Endometrium (tissue), 2 donors: Measurements from ENCODE around the gene MRPL4.
"Not testable (repeated sequence)": the region's sequence is repeated elsewhere in the genome, so short reads cannot be mapped to it uniquely, and the experiment has no call there.

ENCODE experiments used
- FAIRE-seq: peaks from 2 replicates; lab custom pipeline; 2012; peaks lifted over from hg19 to GRCh38; lab: Jason Lieb, UNC
- donor health status: control.
- donor health status: control.

MRPL4 gene

GRCh38 chr19:10230173-10230860 lies 21.7 kb upstream of the MRPL4 start:
- FAIRE-seq: no peak

DNA sequence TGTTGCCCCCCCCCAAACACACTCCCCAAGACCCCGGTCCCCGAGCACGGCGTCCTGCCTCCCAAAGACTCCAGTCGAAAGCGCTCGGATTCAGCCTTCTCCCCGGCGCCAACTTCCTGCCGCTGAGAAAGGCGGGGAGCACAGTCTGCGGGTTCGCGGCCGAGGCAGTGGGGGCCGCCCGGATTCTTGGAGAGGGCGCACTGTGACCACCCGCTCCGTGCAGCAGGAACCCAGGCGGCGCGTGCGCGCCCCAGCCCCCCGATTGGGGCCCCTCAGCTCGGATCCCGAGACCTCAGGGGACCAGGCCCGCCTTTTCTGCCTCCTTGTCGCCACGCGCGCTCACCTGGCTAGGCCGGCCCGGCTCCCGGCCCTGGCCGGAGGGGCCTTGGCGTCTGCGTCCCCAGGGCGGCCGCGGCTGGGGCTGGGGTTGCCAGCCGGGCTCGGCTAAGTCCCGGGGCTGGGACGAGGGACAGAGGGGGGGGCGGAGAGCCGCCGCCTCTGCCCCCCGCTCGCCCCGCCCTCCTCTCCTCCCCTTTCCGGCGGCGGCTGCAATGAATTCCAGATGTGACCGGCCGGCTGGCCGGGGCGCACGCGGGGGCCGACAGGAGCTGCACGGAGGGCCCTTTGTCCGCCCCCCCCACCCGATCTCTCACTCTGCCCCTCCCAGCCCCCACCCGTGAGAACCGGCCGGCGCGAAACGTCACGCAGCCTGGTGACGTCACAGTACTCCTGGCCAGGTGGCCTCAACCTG lies 21.0 kb upstream of the MRPL4 start, which contains the start of gene S1PR2:
TSS of gene S1PR2 (minus strand) at position 471 of the 751 bp plus-strand sequence. CDS start 6,426 bp downstream, outside the sequence.
- no peak for FAIRE-seq

DNA sequence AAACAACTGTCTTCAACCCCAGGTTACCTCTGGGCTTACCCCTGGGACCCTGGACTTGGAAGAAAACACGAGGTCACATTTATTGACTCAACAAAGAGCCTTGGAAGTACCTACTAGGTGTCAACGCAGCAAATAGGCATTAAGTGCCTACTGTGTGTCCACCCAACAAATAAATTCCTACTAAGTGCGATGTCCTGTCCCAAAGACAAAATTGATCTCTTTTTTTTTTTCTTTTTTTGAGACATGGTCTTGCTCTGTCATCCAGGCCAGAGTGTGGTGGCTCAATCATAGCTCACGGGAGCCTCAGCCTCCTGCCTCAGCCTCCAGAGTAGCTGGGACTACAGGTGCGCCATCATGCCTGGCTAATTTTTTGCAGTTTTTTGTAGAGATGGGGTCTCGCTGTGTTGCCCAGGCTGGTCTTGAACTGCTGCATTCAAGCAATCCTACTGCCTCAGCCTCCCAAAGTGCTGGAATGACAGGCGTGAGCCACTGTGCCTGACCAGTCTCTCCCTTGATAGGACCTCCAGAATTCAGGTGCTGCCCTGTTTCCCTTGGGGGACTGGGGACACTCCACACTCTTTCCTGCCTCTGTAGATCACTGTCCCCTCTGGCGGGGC lies 20.3 kb upstream of the MRPL4 start:
- FAIRE-seq: no peak

- FAIRE-seq: no peak
These were observed 18.1 kb upstream of the MRPL4 start for GRCh38 chr19:10233946-10234345.

DNA sequence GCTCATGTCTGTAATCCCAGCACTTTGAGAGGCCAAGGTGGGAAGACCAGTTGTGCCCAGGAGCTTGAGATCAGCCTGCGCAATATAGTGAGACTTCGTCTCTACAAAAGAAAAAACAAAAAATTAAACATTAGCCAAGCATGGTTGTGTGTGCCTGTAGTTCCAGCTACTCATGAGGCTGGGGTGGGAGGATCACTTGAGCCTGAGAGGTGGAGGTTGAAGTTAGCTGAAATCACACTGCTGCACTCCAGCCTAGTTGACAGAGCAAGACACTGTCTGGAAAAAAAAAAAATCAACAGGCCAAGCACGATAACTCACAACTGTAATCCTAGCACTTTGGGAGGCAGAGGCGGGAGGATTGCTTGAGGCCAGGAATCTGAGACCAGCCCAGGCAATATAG lies 17.0 kb upstream of the MRPL4 start:
- no peak for FAIRE-seq

DNA sequence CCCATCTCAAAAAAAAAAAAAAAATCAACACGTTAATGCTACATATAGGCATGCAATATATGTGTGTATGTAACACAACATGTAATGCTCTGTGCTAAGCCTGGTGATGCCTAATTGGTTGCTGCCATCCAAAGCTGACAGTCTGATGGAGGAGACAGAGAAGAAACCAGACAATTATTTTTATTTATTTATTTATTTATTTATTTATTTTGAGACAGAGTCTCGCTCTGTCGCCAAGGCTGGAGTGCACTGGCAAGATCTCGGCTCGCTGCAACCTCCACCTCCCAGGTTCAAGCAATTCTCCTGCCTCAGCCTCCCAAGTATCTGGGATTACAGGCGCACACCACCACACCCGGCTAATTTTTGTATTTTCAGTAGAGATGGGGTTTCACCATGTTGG lies 16.6 kb upstream of the MRPL4 start:
- not testable (repeated sequence) for FAIRE-seq

DNA sequence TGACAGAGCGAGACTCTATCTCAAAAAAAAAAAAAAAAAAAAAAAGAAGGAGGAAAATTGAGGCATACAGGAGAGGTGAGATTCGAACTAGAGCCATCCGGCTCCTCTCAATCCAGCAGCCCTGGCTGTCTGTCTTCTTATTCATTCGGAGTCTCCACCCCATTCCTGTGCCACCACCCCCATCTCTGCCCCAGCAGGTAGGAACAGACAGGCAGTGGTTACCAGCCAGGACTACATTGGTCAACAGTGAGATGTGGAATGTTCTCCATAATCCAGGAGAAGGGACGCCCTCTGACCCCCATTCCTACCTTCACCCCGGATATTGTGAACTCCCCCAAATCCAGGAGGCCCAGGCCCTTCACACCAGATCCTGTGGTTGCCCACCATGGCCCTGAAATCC lies 14.3 kb upstream of the MRPL4 start:
- FAIRE-seq: no peak

GRCh38 chr19:10238172-10238783 lies 13.7 kb upstream of the MRPL4 start:
- FAIRE-seq: no peak

DNA sequence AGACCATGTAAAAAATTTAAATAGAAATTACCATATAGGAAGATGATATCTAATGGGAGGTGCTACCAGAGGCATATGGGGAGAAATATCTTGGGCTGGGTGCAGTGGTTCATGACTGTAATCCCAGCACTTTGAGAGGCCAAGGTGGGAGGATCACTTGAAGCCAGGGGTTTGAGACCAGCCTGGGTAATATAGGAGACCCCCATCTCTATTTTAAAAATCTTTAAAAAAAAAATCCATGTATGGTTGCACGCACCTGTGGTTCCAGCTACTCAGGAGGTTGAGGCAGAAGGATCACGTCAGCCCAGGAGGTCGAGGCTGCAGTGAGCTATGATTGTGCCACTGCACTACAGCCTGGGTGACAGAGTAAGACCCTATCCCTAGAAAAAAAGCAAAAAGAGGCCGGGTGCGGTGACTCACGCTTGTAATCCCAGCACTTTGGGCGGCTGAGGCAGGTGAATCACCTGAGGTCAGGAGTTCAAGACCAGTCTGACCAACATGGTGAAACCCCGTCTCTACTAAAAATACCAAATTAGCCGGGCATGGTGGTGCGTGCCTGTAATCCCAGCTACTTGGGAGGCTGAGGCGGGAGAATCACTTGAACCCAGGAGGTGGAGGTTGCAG lies 10.1 kb upstream of the MRPL4 start:
- not testable (repeated sequence) for FAIRE-seq

- FAIRE-seq: no peak
These were observed 8.4 kb upstream of the MRPL4 start for GRCh38 chr19:10243606-10244005.

- no peak for FAIRE-seq
These were observed 6.7 kb upstream of the MRPL4 start for GRCh38 chr19:10245189-10245939.

DNA sequence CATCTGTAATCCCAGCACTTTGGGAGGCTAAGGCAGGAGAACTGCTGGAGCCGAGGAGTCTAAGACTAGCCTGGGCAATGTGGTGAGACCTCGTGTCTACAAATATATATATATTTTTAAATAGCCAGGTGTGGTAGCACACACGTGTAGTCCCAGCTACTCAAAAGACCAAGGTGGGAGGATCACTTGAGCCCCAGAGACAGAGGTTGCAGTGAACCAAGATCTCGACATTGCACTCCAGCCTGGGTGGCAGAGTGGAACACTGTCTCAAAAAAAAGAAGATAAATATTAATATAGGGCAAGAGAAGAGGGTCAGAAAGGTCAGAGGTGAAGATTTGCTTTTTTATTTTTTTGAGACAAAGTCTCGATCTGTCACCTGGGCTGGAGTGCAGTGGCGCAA lies 5.5 kb upstream of the MRPL4 start:
- no peak for FAIRE-seq

- FAIRE-seq: no peak
These were observed 693 bp downstream of the MRPL4 start for GRCh38 chr19:10252707-10253106.

GRCh38 chr19:10254244-10254643 lies 2.2 kb downstream of the MRPL4 start:
- no peak for FAIRE-seq

- no peak for FAIRE-seq
These were observed 3.3 kb downstream of the MRPL4 start for GRCh38 chr19:10255358-10255757.

DNA sequence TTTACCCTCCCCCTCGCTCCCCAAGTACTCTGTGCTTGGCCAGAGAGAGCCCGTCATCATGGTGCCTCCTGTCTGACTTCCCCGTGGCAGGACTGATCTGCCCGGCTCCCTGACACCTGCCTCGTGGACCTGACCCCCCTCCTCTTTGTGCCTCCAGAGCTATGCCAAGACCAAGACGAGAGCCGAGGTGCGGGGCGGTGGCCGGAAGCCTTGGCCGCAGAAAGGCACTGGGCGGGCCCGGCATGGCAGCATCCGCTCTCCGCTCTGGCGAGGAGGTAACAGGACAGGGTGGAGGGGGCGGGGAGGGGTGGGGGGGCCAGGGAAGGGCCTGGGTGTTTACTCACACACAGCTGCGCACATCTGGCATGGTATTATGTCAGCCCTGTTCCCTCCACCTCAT lies 4.5 kb downstream of the MRPL4 start:
- FAIRE-seq: no peak

DNA sequence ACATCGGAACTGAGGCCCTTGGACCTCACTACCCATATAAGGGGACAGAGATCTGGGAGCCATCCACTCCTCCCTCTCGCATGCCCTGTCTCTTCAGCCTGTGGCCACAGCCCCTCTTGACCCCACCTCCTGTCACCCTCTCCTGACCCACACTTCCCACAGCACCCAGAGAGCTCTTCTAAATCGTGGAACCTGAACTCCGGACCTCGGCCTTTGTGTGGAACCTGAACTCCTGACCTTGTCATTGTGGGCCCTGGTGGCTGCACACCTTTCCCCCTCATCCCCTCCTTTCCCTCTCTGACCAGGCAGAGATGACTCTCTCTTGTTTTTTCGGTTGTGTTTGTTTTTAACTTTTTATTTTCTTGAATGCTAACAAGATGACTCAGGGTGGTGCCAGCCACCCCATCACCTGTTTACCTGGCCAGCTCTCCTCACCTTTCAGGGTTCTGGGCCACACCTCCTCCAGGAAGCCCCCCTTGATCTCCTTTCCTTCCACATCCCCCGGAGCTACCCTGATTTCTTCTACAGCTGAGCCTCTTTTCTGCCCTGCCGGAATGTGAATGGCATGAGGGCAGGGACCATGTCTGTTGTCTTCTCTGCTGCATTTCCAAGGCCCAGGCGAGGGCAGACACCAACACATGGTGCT lies 5.1 kb downstream of the MRPL4 start:
- FAIRE-seq: no peak

DNA sequence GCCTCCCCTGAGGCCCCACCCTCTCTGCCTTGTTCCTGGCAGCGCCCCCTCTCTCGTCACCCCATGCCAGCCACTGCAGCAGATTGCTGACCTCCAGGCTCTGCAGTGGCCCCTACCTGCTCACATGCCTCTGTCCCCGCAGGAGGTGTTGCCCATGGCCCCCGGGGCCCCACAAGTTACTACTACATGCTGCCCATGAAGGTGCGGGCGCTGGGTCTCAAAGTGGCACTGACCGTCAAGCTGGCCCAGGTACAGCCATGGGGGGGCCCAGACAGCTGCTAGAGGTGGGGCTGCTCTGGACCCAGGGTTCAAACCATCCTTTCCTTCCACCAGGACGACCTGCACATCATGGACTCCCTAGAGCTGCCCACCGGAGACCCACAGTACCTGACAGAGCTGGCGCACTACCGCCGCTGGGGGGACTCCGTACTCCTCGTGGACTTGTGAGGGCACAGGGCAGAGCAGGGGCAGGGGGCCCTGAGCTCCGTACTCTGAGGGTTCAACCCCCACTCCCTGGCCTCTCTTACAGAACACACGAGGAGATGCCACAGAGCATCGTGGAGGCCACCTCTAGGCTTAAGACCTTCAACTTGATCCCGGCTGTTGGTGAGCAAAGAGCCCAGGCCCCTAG lies 6.2 kb downstream of the MRPL4 start:
- no peak for FAIRE-seq

- FAIRE-seq: no peak
These were observed 7.3 kb downstream of the MRPL4 start for GRCh38 chr19:10259162-10259905.

GRCh38 chr19:10260141-10260584 lies 8.1 kb downstream of the MRPL4 start:
- no peak for FAIRE-seq
